ENCODE results near the gene MRPS34.

Gene MRPS34

GRCh38 chr16:1781758-1782407 lies 8.9 kb upstream of the MRPS34 start:
- no peak for DNase-seq (ENCODE audit: low read depth in 2 of 2)

GRCh38 chr16:1781254-1781653 lies 8.3 kb upstream of the MRPS34 start:
- no peak for DNase-seq (ENCODE audit: low read depth in 2 of 2)

- no peak for DNase-seq (ENCODE audit: low read depth in 2 of 2)
These were observed 7.7 kb upstream of the MRPS34 start for GRCh38 chr16:1780677-1781072.

- DNase-seq (ENCODE audit: low read depth in 2 of 2) = no peak
These were observed 7.1 kb upstream of the MRPS34 start for GRCh38 chr16:1779741-1780676.

GRCh38 chr16:1779234-1779701 lies 6.3 kb upstream of the MRPS34 start:
- no peak for DNase-seq (ENCODE audit: low read depth in 2 of 2)

GRCh38 chr16:1778200-1779179 lies 5.6 kb upstream of the MRPS34 start:
- no peak for DNase-seq (ENCODE audit: low read depth in 2 of 2)

- no peak for DNase-seq (ENCODE audit: low read depth in 2 of 2)
These were observed 4.7 kb upstream of the MRPS34 start for GRCh38 chr16:1777375-1778199.

- DNase-seq (ENCODE audit: low read depth in 2 of 2) = no peak
These were observed 4.0 kb upstream of the MRPS34 start for GRCh38 chr16:1776991-1777374.

GRCh38 chr16:1776672-1776955 lies 3.7 kb upstream of the MRPS34 start:
- DNase-seq (ENCODE audit: low read depth in 2 of 2) = no peak

- DNase-seq (ENCODE audit: low read depth in 2 of 2) = no peak
These were observed 3.1 kb upstream of the MRPS34 start for GRCh38 chr16:1775846-1776671.

- DNase-seq (ENCODE audit: low read depth in 2 of 2) = no peak
These were observed 2.3 kb upstream of the MRPS34 start for GRCh38 chr16:1775006-1775845.

- DNase-seq (ENCODE audit: low read depth in 2 of 2) = no peak
These were observed 1.5 kb upstream of the MRPS34 start for GRCh38 chr16:1774448-1774780.

- DNase-seq (ENCODE audit: low read depth in 2 of 2) = no peak
These were observed 941 bp upstream of the MRPS34 start for GRCh38 chr16:1773703-1774447.

- peak; percentile 52 to 58 for DNase-seq (ENCODE audit: low read depth in 2 of 2)
These were observed 499 bp downstream of the MRPS34 start, which contains the start of gene EME2 for GRCh38 chr16:1772362-1772907. EME2 (plus strand) TSS chr16:1772810; CDS start chr16:1773228, 418 bp downstream.

- DNase-seq (ENCODE audit: low read depth in 2 of 2) = no peak
These were observed 1.0 kb downstream of the MRPS34 start for GRCh38 chr16:1771864-1772361.

- DNase-seq (ENCODE audit: low read depth in 2 of 2) = peak; percentile 63 to 75
These were observed 1.6 kb downstream of the MRPS34 start, which contains the start of gene NME3 for GRCh38 chr16:1771188-1771863. NME3 (minus strand) TSS chr16:1771543; CDS start chr16:1771534, 9 bp downstream.

All from stimulated activated CD4-positive, alpha-beta T cell treated with anti-CD3 and anti-CD28 coated beads, Interleukin-15, amount 100 ng/mL, for 48 hours (primary cell).